Activated CD8-positive, alpha-beta memory T cell treated with anti-CD3 and anti-CD28 coated beads for 1 hour (primary cell): ENCODE results near the gene NLGN3.

ENCODE experiments used
- DNase-seq, 2 donors: peaks; one replicate each; pipeline ENCODE4 v3.0.0-alpha.2; 2020; ENCODE audit warnings: low read depth in 1 of 2; ENCODE audit errors: extremely low read depth in 1 of 2

The NLGN3 gene

DNA sequence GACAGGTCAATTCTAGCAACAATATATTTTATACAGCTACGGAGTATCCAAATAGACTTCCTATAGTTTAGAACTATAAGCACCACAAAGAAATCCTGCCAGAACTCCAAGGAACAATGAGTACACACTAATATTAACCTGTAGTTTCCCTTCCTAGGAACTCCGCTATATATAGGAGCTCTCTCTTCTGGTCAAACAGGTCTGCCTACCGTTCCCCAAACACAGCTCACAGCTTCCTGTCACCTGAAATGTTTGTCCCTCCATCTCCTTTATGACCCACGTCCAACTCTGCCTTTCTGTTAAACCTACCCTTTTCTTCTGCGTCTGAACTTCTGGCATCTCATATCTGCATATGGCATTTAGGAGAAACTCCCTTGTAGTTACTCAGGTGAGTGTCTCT is 67.9 kb downstream of the NLGN3 start:
- no peak for DNase-seq

DNA sequence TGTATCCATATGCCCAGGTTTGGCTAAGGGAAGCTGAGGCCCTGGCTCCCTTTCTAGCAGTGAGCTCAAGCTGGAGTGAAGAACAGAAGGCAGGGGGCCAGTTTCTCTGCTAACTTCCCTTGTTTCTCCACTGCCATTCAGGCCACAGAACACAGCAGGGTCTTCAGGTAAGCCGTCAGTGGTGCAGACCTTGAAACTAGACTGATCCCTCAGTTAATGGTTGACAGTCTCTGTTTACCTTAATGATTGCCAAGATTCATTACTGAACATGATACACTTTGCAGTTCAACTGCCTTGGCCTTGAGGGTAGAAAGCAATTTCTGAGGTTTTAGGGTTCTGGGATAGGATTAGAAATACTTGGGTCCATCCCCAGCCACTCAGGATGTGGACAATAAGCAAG is 69.5 kb downstream of the NLGN3 start:
- DNase-seq: no peak

DNA sequence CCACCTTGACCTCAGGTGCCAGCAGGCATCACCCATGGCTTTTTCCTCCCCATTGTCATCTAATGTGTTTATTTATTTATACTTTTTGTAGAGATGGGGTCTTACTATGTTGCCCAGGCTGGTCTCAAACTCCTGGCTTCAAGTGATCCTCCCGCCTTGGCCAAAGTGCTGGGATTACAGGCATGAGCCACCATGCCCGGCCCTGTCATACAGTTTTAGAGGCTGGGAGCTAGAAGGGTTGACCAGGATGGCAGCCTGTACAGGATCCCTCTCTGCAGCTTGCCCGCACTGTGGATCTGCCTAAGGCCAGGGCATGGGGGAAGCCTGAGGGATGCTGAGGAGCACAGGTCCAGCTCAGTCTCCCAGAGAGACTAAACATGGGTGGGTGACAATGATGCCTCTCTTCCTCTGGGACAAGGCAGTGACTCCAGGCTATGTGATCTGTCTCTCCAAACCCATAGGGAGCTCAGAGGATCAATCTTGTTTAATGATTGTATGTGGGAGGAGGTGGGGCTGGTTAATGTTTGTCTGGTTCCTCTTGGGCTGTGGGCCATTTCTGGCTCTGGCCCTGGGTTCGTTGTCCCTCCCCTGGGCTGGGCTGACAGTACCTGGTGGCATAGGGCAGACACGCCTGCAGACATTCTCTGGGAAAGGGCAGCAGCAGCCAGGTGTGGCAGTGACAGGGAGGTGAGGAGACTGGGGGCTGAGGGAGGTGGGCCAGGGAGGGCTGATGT is 70.1 kb downstream of the NLGN3 start:
- DNase-seq: no peak

GRCh38 chrX:71215338-71215912 is 70.8 kb downstream of the NLGN3 start:
- no peak for DNase-seq

DNA sequence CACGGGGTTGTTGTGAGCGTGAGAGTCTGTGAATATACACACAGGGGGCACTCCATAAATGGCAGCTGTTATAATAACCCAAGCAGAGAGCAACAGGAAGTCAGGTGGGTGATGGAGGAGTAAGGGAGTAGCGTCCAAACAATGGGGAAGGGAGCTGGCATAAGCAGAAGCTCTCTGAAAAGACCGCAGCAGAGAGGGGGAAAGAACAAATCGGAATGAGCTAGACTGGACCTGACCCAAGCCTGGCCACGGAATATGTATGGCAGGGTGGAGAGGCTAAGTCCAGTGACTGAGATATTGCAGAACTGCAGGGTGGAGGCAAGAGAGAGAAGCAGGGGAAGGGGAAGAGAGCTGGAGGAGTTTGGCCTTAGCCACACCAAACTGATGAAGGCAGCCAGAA is 71.8 kb downstream of the NLGN3 start:
- DNase-seq: no peak

- DNase-seq: no peak
Observed at GRCh38 chrX:71217298-71217697, 72.7 kb downstream of the NLGN3 start.
